Kidney (tissue), 14 donors: ENCODE results near the gene CCDC121. TPM values are rescaled to one million over a fixed set of nuclear protein-coding genes. Genes with fewer than 3 reads are reported as not detected.

ENCODE experiments used
- DNase-seq, 5 donors: peaks; one replicate each; pipeline ENCODE4 v3.0.0-alpha.2; 2013 to 2020
- FAIRE-seq: peaks from 2 replicates; lab custom pipeline; 2012; peaks lifted over from hg19 to GRCh38; lab: Jason Lieb, UNC
- H3K27ac ChIP-seq, 2 donors: one replicate each; pipeline ENCODE4 v1.7.0; 2013; ENCODE audit warnings: low read depth in 2 of 2, low read length in 2 of 2, inconsistent platforms in 1 of 2
- H3K27me3 ChIP-seq: one replicate; pipeline ENCODE4 v1.7.1; 2013; ENCODE audit warnings: low read length, inconsistent platforms; ENCODE audit not compliant: control insufficient read depth, insufficient read depth
- H3K36me3 ChIP-seq, 3 donors: one replicate each; pipeline versions ENCODE4 v1.7.0 to v1.7.1; 2013; ENCODE audit warnings: low read length in 3 of 3, control low read depth in 1 of 3, inconsistent platforms in 1 of 3; ENCODE audit not compliant: insufficient read depth in 3 of 3, control insufficient read depth in 2 of 3
- H3K4me1 ChIP-seq, 3 donors: one replicate each; pipeline versions ENCODE4 v1.7.0 to v1.7.1; 2013; ENCODE audit warnings: low read length in 3 of 3, inconsistent platforms in 1 of 3, low read depth in 1 of 3; ENCODE audit not compliant: control insufficient read depth in 2 of 3, insufficient read depth in 2 of 3
- H3K4me3 ChIP-seq, 3 donors: one replicate each; pipeline versions ENCODE4 v1.7.0 to v1.8.1; 2013; ENCODE audit warnings: low read length in 3 of 3, control low read depth in 1 of 3, inconsistent platforms in 1 of 3
- H3K9ac ChIP-seq, 3 donors: one replicate each; pipeline versions ENCODE4 v1.7.0 to v1.7.1; 2013; ENCODE audit warnings: low read length in 3 of 3, control low read depth in 1 of 3, inconsistent platforms in 1 of 3
- H3K9me3 ChIP-seq, 3 donors: one replicate each; pipeline versions ENCODE4 v1.7.0 to v1.7.1; 2013; ENCODE audit warnings: low read length in 3 of 3, control low read depth in 1 of 3, inconsistent platforms in 1 of 3; ENCODE audit not compliant: control insufficient read depth in 2 of 3, insufficient read depth in 1 of 3
- CTCF ChIP-seq: IDR thresholded peaks from 3 replicates; pipeline ENCODE4 v1.5.1; 2012; ENCODE audit warnings: mild to moderate bottlenecking, moderate library complexity, borderline replicate concordance; ENCODE audit not compliant: insufficient read depth; ENCODE audit errors: extremely low read depth
- intact Hi-C: fragments of 100-400 bp; cut with DNase I; formaldehyde crosslinking; loops from one replicate; pipeline ENCODE4 v1.11.1; 2022
- polyA plus RNA-seq: library from polyadenylated mRNA; stranded (reverse); fragments of 350-450 nt; fragmentation: Illumina TruSeq; extraction: RNeasy Lipid Tissue Mini Kit (QIAGEN cat#74804); gene quantifications from one replicate; pipeline ENCODE4 v1.2.3, GENCODE V29; 2014; ENCODE audit warnings: low read depth, low replicate concordance; ENCODE audit not compliant: insufficient read depth
- total RNA-seq: library from RNA; stranded (reverse); fragmentation: NEBNext Ultra II Directional; extraction: Animal tissue kit (Norgen Biotek cat#: 25700); gene quantifications from one replicate; pipeline ENCODE4 v1.2.1, GENCODE V29; 2021
- donor health status: control.
- donor health status: control.
- donor health status: control.
- donor health status: control.
- donor health status: control.
- donor health status: DM: yes; HTN: yes; CAD: no.
- donor health status: Normal renal cell carcinoma (clear cell type).

The CCDC121 gene
- total and polyA plus RNA-seq, 2 donors from 2014 or later, result 4.2 to 5.6 TPM

GRCh38 chr2:27664154-27664574 lies 35.4 kb upstream of the CCDC121 start:
- no peaks in the 10 kb centered on the region for H3K9me3 ChIP-seq
- no peak for FAIRE-seq
- H3K4me1 ChIP-seq, result peaks cover 3 to 12% (median 12%) of the 10 kb centered on the region in 3 donors
- intact Hi-C loops, result no loop called here
- H3K9ac ChIP-seq, result peak overlapping the region; percentile 70 to 100 (median 78)
- no peaks in the 10 kb centered on the region for H3K27me3 ChIP-seq
- peak overlapping the region; percentile 97 to 100 (median 100) for H3K4me3 ChIP-seq
- peaks cover 4 to 23% (median 15%) of the 10 kb centered on the region in 3 donors for H3K36me3 ChIP-seq
- peak overlapping the region in 1 of 2 donors; percentile 91 for H3K27ac ChIP-seq
- TF ChIP-seq CTCF, result no peak
- DNase-seq, result peak in 1 of 5 donors; percentile 74

GRCh38 chr2:27663285-27664153 lies 34.7 kb upstream of the CCDC121 start, which contains the start of the genes SLC4A1AP and SUPT7L:
Gene SLC4A1AP, plus strand, starts transcription at chr2:27663889. Its CDS starts 26 bp downstream, at chr2:27663915.
Gene SUPT7L, minus strand, starts transcription at chr2:27663614. Its CDS starts 1,422 bp downstream, at chr2:27662192.
- Histone ChIP-seq H3K9me3 (no peaks in the 10 kb centered on the region), H3K4me1 (peaks cover 3 to 12% (median 12%) of the 10 kb centered on the region in 3 donors), H3K27me3 (no peaks in the 10 kb centered on the region), H3K9ac (peak within 1 kb of the TSS; percentile 70 to 100 (median 78)), H3K4me3 (peak within 1 kb of the TSS; percentile 97 to 100 (median 100)), H3K36me3 (peaks cover 4 to 24% (median 12%) of the 10 kb centered on the region in 3 donors), H3K27ac (peak within 1 kb of the TSS; percentile 91 to 95)
- DNase-seq (peak; percentile 83 to 93 (median 89)), FAIRE-seq (no peak)
- intact Hi-C loops, result no loop called here
- no peak for TF ChIP-seq CTCF

GRCh38 chr2:27661371-27661770 lies 32.6 kb upstream of the CCDC121 start:
- DNase-seq (no peak), FAIRE-seq (no peak)
- Histone ChIP-seq H3K36me3 (peaks cover 7 to 36% (median 17%) of the 10 kb centered on the region in 3 donors), H3K4me1 (peaks cover 3 to 12% (median 12%) of the 10 kb centered on the region in 3 donors), H3K4me3 (no peak overlapping the region), H3K9me3 (no peaks in the 10 kb centered on the region), H3K27me3 (no peaks in the 10 kb centered on the region), H3K27ac (no peak overlapping the region), H3K9ac (no peak overlapping the region)
- no peak for TF ChIP-seq CTCF
- intact Hi-C loops, result no loop called here
